Left renal cortex interstitium (tissue), 4 donors: Measurements from ENCODE around the gene LCN2. TPM values are rescaled to one million over a fixed set of nuclear protein-coding genes. Genes with fewer than 3 reads are reported as not detected.

Experiments
- DNase-seq, 4 donors: peaks; one replicate each; pipeline ENCODE4 v3.0.0-alpha.2; 2013; ENCODE audit warnings: low read depth in 4 of 4, low spot score in 2 of 4, missing footprints in 1 of 4
- polyA plus RNA-seq, 4 donors: library from polyadenylated mRNA; unstranded; fragments of 120-200 nt; gene quantifications; one replicate each; pipeline ENCODE4 v1.2.1, GENCODE V29; 2013; ENCODE audit not compliant: insufficient read length in 4 of 4

LCN2 gene
- polyA plus RNA-seq, 4 donors: 0.29 to 1.8 (median 1.1) TPM

- DNase-seq: no peak
These were observed 41.5 kb downstream of the LCN2 start for GRCh38 chr9:128190516-128191405.

- peak in 1 of 4 donors; percentile 66 for DNase-seq
These were observed 42.3 kb downstream of the LCN2 start, which contains the start of gene CIZ1 for GRCh38 chr9:128191406-128192046. Gene CIZ1 (minus strand): TSS chr9:128191572. CDS start chr9:128190857, 715 bp downstream.

- peak in 1 of 4 donors; percentile 79 for DNase-seq
These were observed 43.5 kb downstream of the LCN2 start for GRCh38 chr9:128192601-128193371.

- DNase-seq: no peak
These were observed 44.3 kb downstream of the LCN2 start for GRCh38 chr9:128193469-128194096.

- no peak for DNase-seq
These were observed 52.5 kb downstream of the LCN2 start for GRCh38 chr9:128201441-128202369.

- no peak for DNase-seq
These were observed 53.4 kb downstream of the LCN2 start for GRCh38 chr9:128202648-128203023.

Other genes with a start within 250 kb of the LCN2 start
- gene ST6GALNAC6, start 249.8 kb upstream of the LCN2 start, polyA plus RNA-seq: 10 to 100 TPM; 41.4 to 53.1 (median 47.2) TPM
- 10 to 100 TPM; 10.4 to 17.2 (median 13.7) TPM for gene ST6GALNAC4, start 232.4 kb upstream of the LCN2 start, polyA plus RNA-seq
- gene PIP5KL1, start 218.7 kb upstream of the LCN2 start, polyA plus RNA-seq: 1 to 10 TPM; 1.1 to 2.8 (median 2.3) TPM
- gene DPM2, start 211.6 kb upstream of the LCN2 start, polyA plus RNA-seq: 10 to 100 TPM; 35.4 to 42.3 (median 37.2) TPM
- 10 to 100 TPM; 34.0 to 46.4 (median 38.3) TPM for gene EEIG1, start 168.5 kb upstream of the LCN2 start, polyA plus RNA-seq
- 10 to 100 TPM in 3 of 4 donors, 1 to 10 TPM in 1; 9.5 to 12.0 (median 10.6) TPM for gene NAIF1, start 82.1 kb upstream of the LCN2 start, polyA plus RNA-seq
- 10 to 100 TPM; 12.7 to 15.8 (median 13.9) TPM for gene SLC25A25, start 81.2 kb upstream of the LCN2 start, polyA plus RNA-seq
- 10 to 100 TPM; 36.7 to 71.6 (median 58.3) TPM for gene PTGES2, start 21.7 kb upstream of the LCN2 start, polyA plus RNA-seq
- gene BBLN, start 10.8 kb downstream of the LCN2 start, polyA plus RNA-seq: 10 to 100 TPM; 35.1 to 69.6 (median 56.1) TPM
- gene CIZ1, start 42.1 kb downstream of the LCN2 start, polyA plus RNA-seq: 100 to 1,000 TPM; 101 to 163 (median 131) TPM
- 100 to 1,000 TPM in 2 of 4 donors, 10 to 100 TPM in 2; 58.1 to 246 (median 139) TPM for gene DNM1, start 53.9 kb downstream of the LCN2 start, polyA plus RNA-seq
- gene GOLGA2, start 126.6 kb downstream of the LCN2 start, polyA plus RNA-seq: 100 to 1,000 TPM in 2 of 4 donors, 10 to 100 TPM in 2; 69.1 to 113 (median 87.1) TPM
- gene SWI5, start 126.8 kb downstream of the LCN2 start, polyA plus RNA-seq: 10 to 100 TPM; 29.2 to 37.0 (median 33.2) TPM
- gene TRUB2, start 173.0 kb downstream of the LCN2 start, polyA plus RNA-seq: 10 to 100 TPM; 38.3 to 41.3 (median 39.9) TPM
- 10 to 100 TPM; 52.6 to 95.2 (median 79.7) TPM for gene COQ4, start 173.4 kb downstream of the LCN2 start, polyA plus RNA-seq
- 10 to 100 TPM; 15.9 to 24.9 (median 21.9) TPM for gene SLC27A4, start 191.1 kb downstream of the LCN2 start, polyA plus RNA-seq
- gene URM1, start 221.9 kb downstream of the LCN2 start, polyA plus RNA-seq: 10 to 100 TPM; 52.6 to 71.2 (median 57.7) TPM